GM19238 (cell line): ENCODE results near the gene MT4.
A peak's percentile ranks its signal among the peaks of the same experiment; 100 is the strongest.

ENCODE experiments used
- DNase-seq: peaks from one replicate; pipeline ENCODE4 v3.0.0; 2011; ENCODE audit warnings: low spot score; ENCODE audit not compliant: insufficient read length

The MT4 gene

DNA sequence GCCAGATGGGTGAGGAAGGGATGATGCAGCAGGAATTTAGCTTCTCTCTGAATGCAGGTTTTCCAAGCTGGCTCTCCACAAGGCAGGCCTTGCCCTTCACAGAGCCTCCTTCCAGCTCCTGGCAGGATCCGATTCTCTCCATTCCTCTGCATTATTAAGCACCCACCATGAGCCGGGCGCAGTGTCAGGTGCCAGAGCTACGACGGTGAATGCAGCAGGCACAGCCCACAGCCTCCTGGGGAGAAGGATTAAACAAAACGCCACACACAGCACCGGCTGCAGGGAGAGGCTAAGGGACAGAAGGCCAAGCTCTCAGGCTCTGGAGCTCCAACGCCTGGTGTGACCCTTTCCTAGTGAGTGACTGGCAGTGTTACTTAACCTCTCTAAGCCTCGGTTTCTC lies 36.5 kb downstream of the MT4 start:
- DNase-seq, result no peak

DNA sequence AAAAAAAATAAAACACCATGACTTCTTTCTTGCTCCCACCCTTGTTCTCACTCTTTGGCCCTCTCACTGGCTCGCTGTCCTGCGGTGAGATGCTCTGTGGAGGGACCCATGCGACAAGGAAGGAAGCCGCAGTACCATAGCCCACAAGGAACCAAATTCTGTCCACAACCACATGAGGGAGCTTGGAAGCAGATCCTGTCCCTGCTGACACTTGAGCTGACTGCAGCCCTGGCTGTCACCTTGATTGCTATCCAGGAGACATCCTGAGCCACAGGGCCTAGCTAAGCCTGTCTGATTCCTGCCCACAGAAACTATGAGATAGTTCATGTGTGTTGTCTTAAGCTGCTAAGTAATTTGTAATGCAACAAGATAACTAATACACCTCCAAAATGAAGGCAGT lies 38.7 kb downstream of the MT4 start:
- DNase-seq, result no peak

DNA sequence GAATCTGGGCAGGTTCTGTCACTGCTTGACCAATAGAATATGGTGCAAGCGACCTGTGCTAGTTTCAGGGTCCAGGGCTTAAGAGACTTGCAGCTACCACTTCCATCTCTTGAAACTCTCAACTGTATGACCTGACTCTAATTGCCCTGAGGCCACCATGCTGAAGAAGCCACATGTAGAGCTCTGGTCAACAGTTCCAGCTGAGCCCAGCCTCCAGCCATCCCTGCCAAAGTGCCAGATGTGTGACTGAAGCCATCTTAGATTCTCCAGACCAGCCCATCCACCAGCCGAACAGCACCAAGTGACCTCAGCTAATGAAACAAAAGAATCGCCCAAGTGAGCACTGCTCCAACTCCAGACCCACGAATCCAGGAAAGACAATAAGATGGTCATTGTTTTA lies 40.1 kb downstream of the MT4 start:
- no peak for DNase-seq

DNA sequence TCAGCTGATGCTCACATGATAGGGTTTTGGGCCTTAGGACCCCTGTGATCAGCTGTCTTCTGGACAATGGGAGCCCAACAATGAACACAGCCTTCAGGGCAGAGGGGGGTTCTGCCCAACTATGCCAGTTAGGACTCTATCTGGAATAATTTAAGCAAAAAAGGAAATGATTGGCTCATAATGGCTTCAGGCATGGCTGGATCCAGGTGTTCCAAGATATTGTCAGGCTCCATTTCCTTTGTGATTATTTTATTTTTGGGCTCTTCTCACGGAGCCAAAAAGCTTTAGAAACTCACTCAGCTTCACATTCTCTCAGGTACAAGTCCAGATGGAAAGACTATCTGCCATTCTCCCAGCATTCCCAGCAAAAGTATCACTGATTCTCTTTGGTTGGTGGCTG lies 40.6 kb downstream of the MT4 start:
- DNase-seq, result no peak

DNA sequence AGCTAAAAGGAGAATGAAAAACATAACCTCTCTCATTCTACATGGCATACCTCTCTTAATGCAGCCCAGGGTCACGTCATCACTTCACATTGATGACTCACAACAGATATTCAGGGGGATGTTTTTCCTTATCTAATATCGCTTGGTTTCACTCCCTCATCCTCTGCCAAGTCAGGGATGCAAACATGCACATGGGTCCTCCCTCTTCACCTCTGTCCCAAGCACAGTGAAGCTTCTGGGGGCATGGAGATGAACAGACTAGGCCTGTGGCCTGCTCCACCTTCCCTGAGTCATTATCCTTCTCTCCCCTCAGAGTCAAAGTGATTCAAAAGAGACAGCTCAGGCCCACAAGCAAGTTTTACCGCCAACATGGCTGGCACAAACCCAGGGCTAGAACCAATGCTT lies 41.2 kb downstream of the MT4 start:
- no peak for DNase-seq

DNA sequence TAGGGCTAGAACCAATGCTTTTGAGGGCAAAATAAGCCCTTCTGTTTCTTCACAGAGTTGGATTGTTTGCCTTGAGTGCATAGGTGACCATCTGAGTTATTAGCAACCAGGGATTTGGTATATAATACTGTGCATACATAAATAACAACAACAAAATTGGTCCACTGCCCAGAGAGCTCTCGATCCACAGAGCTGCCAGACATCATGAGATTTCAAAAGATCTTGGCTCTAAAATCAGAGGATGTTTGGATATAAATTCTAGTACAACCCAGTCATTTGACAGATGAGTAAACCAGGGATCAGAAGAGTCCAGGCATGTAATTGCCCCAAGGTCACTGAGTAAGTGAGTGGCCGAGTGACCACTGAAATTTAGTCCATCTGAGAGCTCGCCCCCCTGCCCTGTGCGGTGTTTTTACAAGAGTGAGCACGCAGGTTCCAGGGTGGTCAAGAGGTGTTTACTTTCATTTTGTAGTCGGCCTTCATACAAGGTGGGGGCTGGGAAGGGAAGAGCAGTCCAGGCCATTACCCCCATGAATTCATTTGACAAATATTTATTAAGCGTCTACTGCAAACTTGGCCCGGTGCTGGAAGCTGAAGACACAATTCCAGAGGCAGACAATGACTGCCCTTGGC lies 41.7 kb downstream of the MT4 start:
- DNase-seq, result no peak

DNA sequence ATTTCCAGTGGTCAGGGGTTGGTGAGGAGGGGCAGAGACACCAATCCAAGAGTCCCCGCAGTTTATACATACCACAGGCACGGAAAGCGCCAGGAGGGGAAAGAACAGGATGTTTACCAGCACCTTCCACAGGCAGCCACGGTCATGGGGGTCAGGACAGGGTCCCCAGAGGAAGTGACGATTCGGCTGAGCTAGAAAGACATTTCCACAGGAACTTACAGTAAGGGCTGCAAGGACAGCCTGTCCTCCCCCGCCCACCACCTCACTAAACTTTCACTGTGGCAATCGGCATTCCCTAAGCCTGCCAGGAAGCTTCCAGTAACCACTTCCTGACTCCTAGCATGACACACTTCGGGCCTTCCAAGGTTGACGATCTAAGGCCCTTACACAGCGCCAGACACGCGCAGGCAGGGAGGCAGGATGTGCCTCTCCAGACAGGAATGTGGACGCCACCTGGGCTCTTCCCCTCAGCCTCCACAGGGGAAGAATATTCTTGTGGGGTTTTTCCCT lies 42.3 kb downstream of the MT4 start:
- no peak for DNase-seq

DNA sequence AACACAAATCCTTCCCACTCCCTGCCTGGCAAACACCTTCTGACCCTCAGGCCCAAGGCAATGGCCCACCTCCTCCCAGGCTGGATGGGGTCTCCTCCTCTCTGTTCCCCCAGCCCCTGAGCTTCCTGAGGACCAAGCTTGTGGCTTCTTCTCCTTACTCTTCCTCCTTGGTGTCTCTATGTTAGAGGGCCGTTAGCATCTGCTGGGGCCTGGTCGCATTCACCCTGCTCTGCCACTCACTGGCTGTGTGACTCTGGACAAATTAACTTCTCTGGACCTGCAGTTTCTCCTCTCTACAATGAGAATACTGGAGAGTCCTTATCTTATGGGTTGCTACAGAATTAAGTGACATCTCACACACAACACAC lies 42.8 kb downstream of the MT4 start:
- DNase-seq, result no peak

DNA sequence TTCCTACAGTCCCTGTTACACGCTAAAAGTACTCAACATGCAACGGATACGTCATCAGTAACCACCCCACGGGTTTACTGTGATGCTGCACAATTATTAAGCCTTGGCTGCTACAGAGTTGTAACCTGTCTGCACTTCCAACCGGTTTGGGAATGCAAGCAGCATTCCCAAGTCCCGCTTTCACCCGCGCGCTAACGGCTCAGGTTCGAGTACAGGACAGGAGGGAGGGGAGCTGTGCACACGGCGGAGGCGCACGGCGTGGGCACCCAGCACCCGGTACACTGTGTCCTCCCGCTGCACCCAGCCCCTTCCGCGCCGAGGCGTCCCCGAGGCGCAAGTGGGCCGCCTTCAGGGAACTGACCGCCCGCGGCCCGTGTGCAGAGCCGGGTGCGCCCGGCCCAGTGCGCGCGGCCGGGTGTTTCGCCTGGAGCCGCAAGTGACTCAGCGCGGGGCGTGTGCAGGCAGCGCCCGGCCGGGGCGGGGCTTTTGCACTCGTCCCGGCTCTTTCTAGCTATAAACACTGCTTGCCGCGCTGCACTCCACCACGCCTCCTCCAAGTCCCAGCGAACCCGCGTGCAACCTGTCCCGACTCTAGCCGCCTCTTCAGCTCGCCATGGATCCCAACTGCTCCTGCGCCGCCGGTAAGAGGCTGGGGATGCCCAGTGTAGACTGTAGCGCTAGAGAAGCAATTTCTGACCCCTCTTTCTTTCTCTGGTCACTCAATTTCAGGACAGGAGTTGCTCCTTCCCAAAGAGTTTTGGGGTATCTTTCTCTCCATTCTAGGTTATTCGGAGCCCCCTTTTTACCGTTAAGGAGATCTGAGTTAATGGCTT lies 43.4 kb downstream of the MT4 start, which contains the start of gene MT2A:
MT2A (plus strand) TSS at position 542 of the 833 bp plus-strand sequence; CDS start at position 614, 72 bp downstream.
- DNase-seq, result peak; percentile 92

DNA sequence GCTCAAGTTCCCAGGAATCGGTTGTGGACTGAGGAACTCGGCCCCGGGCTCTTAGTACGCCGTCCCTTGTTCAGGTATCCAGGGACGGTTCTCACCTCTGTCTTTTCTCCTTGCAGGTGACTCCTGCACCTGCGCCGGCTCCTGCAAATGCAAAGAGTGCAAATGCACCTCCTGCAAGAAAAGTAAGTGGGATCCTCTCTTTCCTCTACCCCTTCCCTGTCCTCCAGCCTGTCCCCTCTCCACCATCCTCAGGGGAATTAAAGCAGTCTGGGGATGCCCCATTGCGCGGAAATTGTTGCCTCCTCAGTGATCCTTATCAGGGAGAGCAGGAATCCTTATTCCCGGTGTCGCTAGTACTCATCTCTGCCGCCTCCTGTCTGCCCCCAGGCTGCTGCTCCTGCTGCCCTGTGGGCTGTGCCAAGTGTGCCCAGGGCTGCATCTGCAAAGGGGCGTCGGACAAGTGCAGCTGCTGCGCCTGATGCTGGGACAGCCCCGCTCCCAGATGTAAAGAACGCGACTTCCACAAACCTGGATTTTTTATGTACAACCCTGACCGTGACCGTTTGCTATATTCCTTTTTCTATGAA lies 44.1 kb downstream of the MT4 start:
- DNase-seq, result no peak

DNA sequence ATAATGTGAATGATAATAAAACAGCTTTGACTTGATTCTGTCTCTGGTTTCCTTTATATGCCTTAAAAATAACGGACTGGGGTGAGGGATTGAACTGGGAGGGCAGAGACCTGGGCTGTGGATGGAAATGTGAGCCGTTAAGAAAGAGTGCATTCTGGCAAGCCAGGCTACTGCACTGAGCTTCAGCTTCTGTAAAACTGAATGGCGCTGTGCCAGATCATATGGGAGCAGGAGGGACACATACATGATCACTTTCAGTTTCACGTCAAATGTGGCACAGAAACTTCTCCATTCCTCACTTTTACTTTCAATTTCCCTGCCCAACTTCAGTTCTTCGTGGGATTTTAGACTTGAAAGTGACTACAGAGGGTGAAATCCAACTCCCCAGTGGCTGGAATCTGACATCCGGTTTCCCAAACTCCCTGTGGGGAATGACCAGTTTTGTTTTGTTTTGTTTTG lies 44.6 kb downstream of the MT4 start:
- peak; percentile 73 for DNase-seq

DNA sequence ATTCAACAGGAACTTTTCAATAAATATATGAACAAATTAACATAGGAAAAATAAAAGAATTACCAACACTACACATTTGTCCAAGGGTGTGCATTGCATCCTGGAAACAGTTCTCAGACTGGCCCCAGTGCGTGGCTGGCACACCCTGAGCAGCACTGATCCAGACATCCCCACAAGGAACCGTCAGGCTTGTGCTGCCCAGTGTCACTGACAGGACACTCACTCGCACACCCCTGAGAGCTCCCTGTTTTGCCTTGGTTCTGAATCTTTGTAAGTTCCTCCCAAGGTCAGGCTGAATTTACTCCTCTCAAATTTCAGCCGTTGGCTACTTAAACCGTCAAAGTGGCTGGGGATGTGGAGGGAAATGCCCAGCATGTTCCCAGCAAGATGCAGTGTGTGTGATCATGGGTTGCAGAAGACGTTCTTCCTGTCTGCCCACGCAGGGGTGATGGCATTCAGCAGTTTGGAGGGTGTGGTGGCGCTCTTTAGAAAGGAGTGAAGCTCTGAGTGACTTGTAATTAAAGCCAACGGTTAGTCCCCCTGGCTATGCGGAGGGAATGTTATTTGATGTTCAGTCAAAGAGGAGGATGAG lies 45.2 kb downstream of the MT4 start:
- DNase-seq, result no peak

DNA sequence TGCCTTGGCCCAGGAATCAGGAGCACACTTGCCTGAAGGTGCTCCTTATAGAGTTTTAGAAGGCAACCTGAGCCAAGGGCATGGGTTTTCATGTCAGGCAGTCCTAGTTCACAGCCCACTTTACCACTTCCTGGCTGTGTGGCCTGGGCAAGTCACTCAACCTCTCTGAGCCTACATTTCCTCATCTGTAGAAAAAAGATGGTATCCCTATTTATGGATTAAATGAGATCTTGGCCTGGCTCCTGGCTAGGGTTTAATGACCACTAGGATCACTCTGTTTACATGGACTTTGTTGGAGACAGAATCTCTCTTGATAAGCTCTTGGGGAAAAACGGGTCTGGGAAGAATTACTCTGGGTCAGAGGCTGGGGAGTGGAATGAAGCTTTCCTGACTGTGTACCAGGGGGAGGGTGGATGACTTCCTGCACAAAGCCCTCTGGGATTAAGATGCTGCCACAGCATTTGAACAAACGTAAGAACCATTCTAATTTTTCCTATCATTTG lies 45.8 kb downstream of the MT4 start:
- no peak for DNase-seq

DNA sequence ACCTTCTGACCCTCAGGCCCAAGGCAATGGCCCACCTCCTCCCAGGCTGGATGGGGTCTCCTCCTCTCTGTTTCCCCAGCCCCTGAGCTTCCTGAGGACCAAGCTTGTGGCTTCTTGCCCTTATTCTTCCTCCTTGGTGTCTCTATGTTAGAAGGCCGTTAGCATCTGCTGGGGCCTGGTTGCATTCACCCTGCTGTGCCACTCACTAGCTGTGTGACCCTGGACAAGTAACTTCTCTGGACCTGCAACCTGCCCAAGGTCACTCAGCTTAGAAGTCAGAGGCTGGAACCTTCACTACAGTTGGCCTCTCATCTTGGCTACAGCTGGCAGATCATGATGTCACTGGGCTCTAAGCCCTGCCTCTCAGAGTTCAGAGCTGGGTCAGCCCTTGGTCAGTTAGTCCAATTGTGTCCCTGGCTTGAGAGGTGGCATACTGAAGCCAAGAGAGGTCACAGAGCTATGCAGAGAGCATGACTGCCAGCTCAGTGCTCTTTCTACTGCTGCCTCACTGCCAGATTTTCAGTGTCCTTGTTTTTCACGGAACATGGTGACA lies 46.5 kb downstream of the MT4 start:
- DNase-seq, result no peak

DNA sequence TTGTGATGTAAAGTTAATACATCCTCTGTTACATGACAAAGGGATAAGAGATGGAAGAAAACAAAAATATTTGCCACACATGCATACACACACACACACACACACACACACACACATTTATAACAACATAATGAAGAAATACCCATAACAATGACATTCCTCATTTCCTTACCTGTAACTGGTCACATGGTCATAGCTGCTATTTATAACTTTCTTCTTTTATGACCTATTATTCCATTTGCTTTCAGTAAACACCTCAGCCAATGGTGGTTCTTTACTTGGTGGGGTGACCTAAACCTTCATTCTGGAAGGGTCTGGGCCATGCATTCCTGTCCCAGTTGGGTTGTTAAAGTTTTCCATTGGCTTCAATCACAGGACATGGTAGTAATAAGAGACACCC lies 48.8 kb downstream of the MT4 start:
- no peak for DNase-seq

DNA sequence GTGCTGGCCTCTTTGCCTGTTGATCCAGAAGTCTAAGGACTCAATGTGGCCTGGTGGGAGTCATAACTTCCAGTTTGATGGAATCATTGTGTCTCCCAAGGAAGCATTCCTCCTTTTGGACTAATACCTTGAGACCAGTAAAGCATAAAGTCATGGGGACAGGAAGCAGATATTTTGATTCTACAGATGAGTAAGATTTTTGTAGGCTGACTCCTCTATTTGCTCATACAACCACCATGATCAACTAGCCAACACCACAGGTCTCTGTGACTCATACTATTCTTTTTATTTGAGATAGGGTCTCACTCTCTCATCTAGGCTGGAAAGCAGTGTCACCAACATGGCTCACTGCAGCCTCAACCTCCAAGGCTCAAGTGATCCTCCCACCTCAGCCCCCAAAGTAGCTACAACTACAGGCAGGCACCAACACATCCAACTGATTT lies 49.7 kb downstream of the MT4 start:
- DNase-seq, result no peak

DNA sequence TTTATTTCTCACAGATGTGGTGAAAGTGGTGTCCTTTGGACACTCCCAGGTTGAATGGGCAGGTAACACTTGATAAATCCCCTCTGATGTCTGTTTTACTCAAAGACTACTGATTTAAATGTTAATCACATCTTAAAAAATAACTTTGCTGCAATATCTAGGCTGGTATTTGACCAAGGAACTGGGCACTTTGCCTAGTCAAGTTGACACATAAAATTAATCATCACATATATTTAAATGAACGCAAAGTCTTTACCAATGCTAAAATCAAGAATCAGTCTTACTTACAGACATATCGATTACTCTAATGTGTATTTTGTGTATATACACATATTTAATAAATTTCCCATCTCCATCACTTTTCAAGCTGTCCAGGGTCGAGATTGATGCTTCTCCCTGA lies 50.5 kb downstream of the MT4 start:
- no peak for DNase-seq

DNA sequence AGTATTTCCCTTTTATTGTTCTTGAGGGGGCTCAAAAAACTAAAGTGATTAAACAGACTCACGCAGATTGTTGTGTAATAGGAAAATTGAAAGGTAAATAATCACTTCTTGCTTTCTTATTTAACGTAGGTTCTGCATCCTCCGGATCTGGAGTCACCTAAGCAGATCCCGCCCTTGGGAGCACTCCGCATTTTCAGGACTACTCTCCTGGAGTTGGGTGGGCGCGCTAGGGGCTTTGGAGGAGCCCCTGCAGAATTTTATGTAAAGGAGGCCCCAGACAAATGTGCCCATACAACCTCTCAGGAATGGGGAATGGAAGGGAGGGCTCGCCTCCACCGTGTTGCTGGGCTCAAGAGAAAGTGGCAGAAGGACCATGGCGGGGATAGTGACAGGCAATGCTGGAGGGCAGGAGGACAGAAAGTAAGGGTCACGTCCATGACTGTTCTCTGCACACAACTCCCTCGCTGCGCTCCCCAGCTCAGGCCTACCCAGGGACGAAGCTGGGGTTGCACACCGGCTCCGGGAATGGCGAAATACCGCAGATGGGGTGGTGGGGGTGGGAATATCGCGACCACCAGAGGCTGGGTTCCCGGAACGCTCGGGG lies 51.8 kb downstream of the MT4 start:
- no peak for DNase-seq

DNA sequence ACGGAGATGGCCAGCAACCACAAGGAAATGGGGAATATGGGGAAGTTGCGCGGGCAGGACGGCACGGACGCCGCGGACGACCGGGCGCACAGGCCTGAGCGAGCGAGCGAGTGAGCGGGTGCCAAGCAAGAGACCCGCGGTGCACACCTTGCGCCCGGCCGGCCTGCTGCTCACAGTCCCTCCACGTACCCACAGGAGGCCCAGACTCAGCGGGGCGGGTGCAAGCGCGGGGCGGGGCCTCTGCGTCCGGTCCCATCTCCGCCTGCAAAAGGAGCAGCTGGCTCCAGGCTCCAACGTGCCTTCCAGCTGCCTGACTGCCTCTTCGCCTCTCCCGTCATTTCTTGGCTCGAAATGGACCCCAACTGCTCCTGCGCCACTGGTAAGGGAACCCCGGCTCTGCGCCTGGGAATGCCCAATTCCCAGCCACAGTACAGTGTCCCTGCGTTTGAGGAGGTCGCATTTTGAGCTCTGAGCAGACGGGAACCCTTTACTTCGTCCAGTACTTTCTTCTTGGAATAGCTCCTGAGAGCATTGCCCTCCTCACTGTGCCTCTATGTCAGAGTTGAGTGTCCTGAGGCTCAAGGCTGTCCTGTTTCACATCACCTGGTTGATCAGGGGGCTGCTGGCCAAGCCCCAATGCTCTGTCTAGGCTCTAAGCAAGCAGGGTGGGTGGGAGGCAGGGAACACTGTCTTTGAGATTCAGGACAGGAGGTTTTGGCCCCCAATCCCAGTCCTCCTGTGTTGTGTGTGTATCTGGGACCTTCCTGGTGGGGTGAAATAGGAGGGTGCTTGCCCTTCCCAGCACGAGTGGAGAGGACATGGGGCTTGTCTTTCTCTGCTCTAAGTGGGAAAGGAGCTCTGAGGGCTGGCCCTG lies 52.6 kb downstream of the MT4 start:
- DNase-seq, result no peak

DNA sequence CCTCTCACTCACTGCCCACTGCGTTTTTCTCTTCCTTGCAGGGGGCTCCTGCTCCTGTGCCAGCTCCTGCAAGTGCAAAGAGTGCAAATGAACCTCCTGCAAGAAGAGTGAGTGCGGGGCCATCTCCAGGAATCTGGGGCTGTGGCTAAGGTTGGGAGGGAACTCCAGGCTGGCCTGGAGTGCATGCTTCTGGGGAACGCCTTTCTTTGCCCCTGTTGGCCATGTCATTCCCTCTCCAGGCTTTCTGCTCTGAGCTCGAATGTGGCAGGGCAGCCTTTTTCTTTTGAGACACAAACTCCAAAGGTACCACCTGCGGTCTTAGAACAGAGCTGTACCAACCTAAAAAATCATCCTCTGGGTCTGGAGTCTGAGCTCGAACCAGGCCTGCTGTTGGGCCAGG lies 53.3 kb downstream of the MT4 start:
- no peak for DNase-seq
